ENCODE measurements around the gene NOXO1. TPM values are rescaled to one million over a fixed set of nuclear protein-coding genes. Genes with fewer than 3 reads are reported as not detected.

The NOXO1 gene
- total and polyA plus RNA-seq, 2 donors (not counting 3 experiments of a cell fraction or from before 2014, with no cell fraction given), result 0.37 to 0.60 TPM

DNA sequence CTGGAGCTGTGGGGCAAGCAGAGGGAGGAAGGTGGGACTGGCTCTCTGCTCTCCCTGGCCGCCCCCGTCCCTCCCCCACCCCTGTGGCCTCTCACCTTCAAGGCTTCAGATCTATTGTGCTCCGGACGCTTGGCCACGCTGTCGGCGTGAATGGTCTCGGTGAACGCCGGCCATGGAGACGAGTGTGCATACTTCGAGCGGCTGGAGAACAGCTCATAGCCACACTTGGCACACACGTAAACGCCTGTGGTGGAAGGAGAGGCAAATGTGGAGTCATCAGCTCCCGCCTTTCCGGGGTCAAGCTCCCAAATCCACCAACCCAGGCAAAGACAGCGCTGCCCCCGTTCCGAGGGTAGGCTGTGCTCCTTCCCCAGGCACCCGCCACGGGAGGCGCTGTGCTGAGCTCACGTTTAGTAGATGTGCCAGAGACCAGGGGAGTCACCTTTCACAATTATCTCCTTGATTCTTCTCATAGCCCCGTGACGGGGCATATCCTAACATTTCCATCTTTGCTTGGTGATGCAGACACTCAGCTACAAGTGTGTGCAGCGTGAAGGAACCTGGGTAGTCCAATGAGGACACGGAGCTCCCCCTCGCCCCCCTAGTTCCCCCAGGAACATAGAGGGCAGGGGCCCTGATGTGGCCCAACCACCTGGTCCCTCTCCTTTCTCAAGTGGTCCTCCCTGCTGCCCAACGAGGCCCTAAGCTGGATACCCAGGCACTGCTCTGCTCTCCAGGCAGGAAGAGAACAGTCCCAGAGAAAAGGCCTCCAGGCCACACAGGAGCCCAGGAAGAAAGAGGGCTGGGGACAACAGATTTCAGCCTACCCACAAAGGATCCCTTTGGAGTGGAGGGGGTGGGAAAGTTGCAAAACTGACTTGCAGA lies 39.9 kb downstream of the NOXO1 start:
- no peak overlapping the region for H2AFZ ChIP-seq (ENCODE audit: low read depth, low read length)
- no peaks in the 10 kb centered on the region for H3K9me3 ChIP-seq (replicated peaks; ENCODE audit: control insufficient read depth, insufficient read depth, low read length)
- no peak overlapping the region for H3K9ac ChIP-seq (replicated peaks; ENCODE audit: extremely low read depth, insufficient read depth, low read length)
- TF ChIP-seq MYC (IDR thresholded peaks at IDR 0.05; ENCODE audit: low read depth, low read length) (no peak), GATA2 (IDR thresholded peaks at IDR 0.05; ENCODE audit: insufficient read depth, insufficient read length, low read depth, low read length) (no peak)
- TF ChIP-seq, protein P1, sequence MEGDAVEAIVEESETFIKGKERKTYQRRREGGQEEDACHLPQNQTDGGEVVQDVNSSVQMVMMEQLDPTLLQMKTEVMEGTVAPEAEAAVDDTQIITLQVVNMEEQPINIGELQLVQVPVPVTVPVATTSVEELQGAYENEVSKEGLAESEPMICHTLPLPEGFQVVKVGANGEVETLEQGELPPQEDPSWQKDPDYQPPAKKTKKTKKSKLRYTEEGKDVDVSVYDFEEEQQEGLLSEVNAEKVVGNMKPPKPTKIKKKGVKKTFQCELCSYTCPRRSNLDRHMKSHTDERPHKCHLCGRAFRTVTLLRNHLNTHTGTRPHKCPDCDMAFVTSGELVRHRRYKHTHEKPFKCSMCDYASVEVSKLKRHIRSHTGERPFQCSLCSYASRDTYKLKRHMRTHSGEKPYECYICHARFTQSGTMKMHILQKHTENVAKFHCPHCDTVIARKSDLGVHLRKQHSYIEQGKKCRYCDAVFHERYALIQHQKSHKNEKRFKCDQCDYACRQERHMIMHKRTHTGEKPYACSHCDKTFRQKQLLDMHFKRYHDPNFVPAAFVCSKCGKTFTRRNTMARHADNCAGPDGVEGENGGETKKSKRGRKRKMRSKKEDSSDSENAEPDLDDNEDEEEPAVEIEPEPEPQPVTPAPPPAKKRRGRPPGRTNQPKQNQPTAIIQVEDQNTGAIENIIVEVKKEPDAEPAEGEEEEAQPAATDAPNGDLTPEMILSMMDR (IDR thresholded peaks at IDR 0.05; ENCODE audit: extremely low read depth in 1 of 2, insufficient read depth in 1 of 2, low read depth in 1 of 2, low read length in 2 of 2), result peak in 1 of 2 donors; percentile 8
- ChIA-PET CTCF (interaction anchor here (1.0 kb wide), 1 partner anchor 199 kb away, joined by 3 read pairs; no protein-coding TSS in a partner anchor), POLR2A (no interaction called here)
- H3K27ac ChIP-seq (ENCODE audit: insufficient read depth, low read depth, low read length), result no peak overlapping the region
- intact Hi-C loops (cut with micrococcal nuclease) (loop anchor here (2.0 kb wide), 1 partner anchor 13 kb away; no protein-coding TSS in a partner anchor), dilution Hi-C loops (cut with MboI; ENCODE audit: extremely low pct_ligation_motif_present, low sequenced_read_pairs) (no loop called here)
- BruUV-seq (replicated peaks), result no TSS peak
- H4K20me1 ChIP-seq (replicated peaks; ENCODE audit: control insufficient read depth, extremely low read depth, insufficient read depth, low read length), result no peaks in the 10 kb centered on the region
- DNase-seq (ENCODE audit: low read depth, low spot score) (no peak), FAIRE-seq (no peak)
- peak overlapping the region in 1 of 3 experiments; percentile 1 for H3K4me3 ChIP-seq (replicated peaks in 1 of 3; ENCODE audit: insufficient read depth in 1 of 3, low read depth in 1 of 3, low read length in 3 of 3)
- H3K27me3 ChIP-seq (ENCODE audit: control insufficient read depth in 2 of 2, insufficient read depth in 2 of 2, low read length in 2 of 2), result no peaks in the 10 kb centered on the region
- peaks cover 0 to 15% of the 10 kb centered on the region in 2 experiments for H3K36me3 ChIP-seq (ENCODE audit: control insufficient read depth in 2 of 2, extremely low read depth in 1 of 2, insufficient read depth in 2 of 2, low read length in 2 of 2)
- H3K79me2 ChIP-seq (ENCODE audit: control insufficient read depth, insufficient read depth, low read length), result no peaks in the 10 kb centered on the region
- no peaks in the 10 kb centered on the region for H3K9me1 ChIP-seq (replicated peaks; ENCODE audit: control insufficient read depth, extremely low read depth, insufficient read depth, low read length)
- H3K4me2 ChIP-seq (ENCODE audit: insufficient read depth, low read length), result no peak overlapping the region
- H3K4me1 ChIP-seq (ENCODE audit: control insufficient read depth, extremely low read depth, insufficient read depth, low read length), result peaks cover 12% of the 10 kb centered on the region

Measured in endothelial cell of umbilical vein (primary cell).